NCI-H446 (cell line): ENCODE data around the gene ATP8A2.
A peak's percentile ranks its signal among the peaks of the same experiment; 100 is the strongest.

Source experiments
- DNase-seq, 2 experiments: peaks; one replicate each; lab custom pipeline; 2025; lab: John Stamatoyannopoulos, UW

ATP8A2 gene

GRCh38 chr13:26015271-26016125 lies 643.7 kb downstream of the ATP8A2 start:
- no peak for DNase-seq

- no peak for DNase-seq
These were observed 644.4 kb downstream of the ATP8A2 start for GRCh38 chr13:26016189-26016588.

GRCh38 chr13:26017196-26017921 lies 645.6 kb downstream of the ATP8A2 start:
- DNase-seq, result no peak

GRCh38 chr13:26017932-26018665 lies 646.3 kb downstream of the ATP8A2 start:
- DNase-seq, result no peak

GRCh38 chr13:26019251-26019650 lies 647.5 kb downstream of the ATP8A2 start:
- DNase-seq, result no peak

- no peak for DNase-seq
These were observed 648.4 kb downstream of the ATP8A2 start for GRCh38 chr13:26019881-26020870.

- no peak for DNase-seq
These were observed 649.1 kb downstream of the ATP8A2 start for GRCh38 chr13:26020891-26021290.

- no peak for DNase-seq
These were observed 649.7 kb downstream of the ATP8A2 start for GRCh38 chr13:26021516-26021915.

- DNase-seq, result no peak
These were observed 650.2 kb downstream of the ATP8A2 start for GRCh38 chr13:26021956-26022355.

- DNase-seq, result peak; percentile 31 to 76
These were observed 650.9 kb downstream of the ATP8A2 start for GRCh38 chr13:26022538-26023292.

GRCh38 chr13:26024558-26024957 lies 652.8 kb downstream of the ATP8A2 start:
- DNase-seq, result no peak

GRCh38 chr13:26025196-26025595 lies 653.4 kb downstream of the ATP8A2 start:
- DNase-seq, result no peak

GRCh38 chr13:26025771-26026170 lies 654.0 kb downstream of the ATP8A2 start:
- no peak for DNase-seq

- DNase-seq, result no peak
These were observed 654.4 kb downstream of the ATP8A2 start for GRCh38 chr13:26026211-26026610.

GRCh38 chr13:26029581-26030136 lies 657.9 kb downstream of the ATP8A2 start:
- DNase-seq, result no peak

GRCh38 chr13:26030331-26030730 lies 658.6 kb downstream of the ATP8A2 start:
- no peak for DNase-seq

GRCh38 chr13:26034018-26034417 lies 662.2 kb downstream of the ATP8A2 start:
- DNase-seq, result no peak

GRCh38 chr13:26036383-26036782 lies 664.6 kb downstream of the ATP8A2 start:
- DNase-seq, result no peak

GRCh38 chr13:26037302-26037701 lies 665.5 kb downstream of the ATP8A2 start:
- no peak for DNase-seq

- no peak for DNase-seq
These were observed 667.2 kb downstream of the ATP8A2 start for GRCh38 chr13:26038931-26039475.
